Fibroblast of skin of right quadriceps (primary cell): Measurements from ENCODE around the gene CREB3.

Source experiments
- DNase-seq: peaks from one replicate; pipeline ENCODE4 v3.0.0-alpha.2; 2013

Gene CREB3

GRCh38 chr9:35750256-35750531 is 17.7 kb downstream of the CREB3 start:
- DNase-seq = no peak

- DNase-seq = no peak
Observed at GRCh38 chr9:35753466-35753865, 21.0 kb downstream of the CREB3 start.

GRCh38 chr9:35754264-35754663 is 21.8 kb downstream of the CREB3 start, which contains the start of gene MSMP:
Gene MSMP (minus strand): TSS chr9:35754276. CDS start chr9:35754129, 147 bp downstream.
- DNase-seq = no peak

- no peak for DNase-seq
Observed at GRCh38 chr9:35755071-35755470, 22.6 kb downstream of the CREB3 start.

- no peak for DNase-seq
Observed at GRCh38 chr9:35756275-35757225, 24.1 kb downstream of the CREB3 start.

- no peak for DNase-seq
Observed at GRCh38 chr9:35757226-35757891, 24.9 kb downstream of the CREB3 start.

- DNase-seq = no peak
Observed at GRCh38 chr9:35757892-35758275, 25.4 kb downstream of the CREB3 start.

- DNase-seq = no peak
Observed at GRCh38 chr9:35758475-35759050, 26.1 kb downstream of the CREB3 start.

GRCh38 chr9:35759795-35760194 is 27.3 kb downstream of the CREB3 start:
- DNase-seq = no peak

GRCh38 chr9:35760651-35761050 is 28.2 kb downstream of the CREB3 start:
- peak; percentile 20 for DNase-seq

- DNase-seq = no peak
Observed at GRCh38 chr9:35763181-35763580, 30.7 kb downstream of the CREB3 start.

GRCh38 chr9:35763803-35764202 is 31.3 kb downstream of the CREB3 start:
- no peak for DNase-seq

GRCh38 chr9:35766997-35767396 is 34.5 kb downstream of the CREB3 start:
- DNase-seq = no peak

GRCh38 chr9:35767458-35767857 is 35.0 kb downstream of the CREB3 start:
- DNase-seq = no peak

- no peak for DNase-seq
Observed at GRCh38 chr9:35769763-35770162, 37.3 kb downstream of the CREB3 start.

- DNase-seq = no peak
Observed at GRCh38 chr9:35771075-35771433, 38.6 kb downstream of the CREB3 start.

GRCh38 chr9:35771534-35771933 is 39.1 kb downstream of the CREB3 start:
- DNase-seq = no peak

- no peak for DNase-seq
Observed at GRCh38 chr9:35771943-35772342, 39.5 kb downstream of the CREB3 start.

GRCh38 chr9:35774907-35775635 is 42.6 kb downstream of the CREB3 start:
- DNase-seq = no peak

GRCh38 chr9:35776018-35776417 is 43.6 kb downstream of the CREB3 start:
- no peak for DNase-seq

GRCh38 chr9:35778496-35778895 is 46.0 kb downstream of the CREB3 start:
- no peak for DNase-seq

GRCh38 chr9:35781066-35781465 is 48.6 kb downstream of the CREB3 start:
- no peak for DNase-seq

GRCh38 chr9:35783418-35783817 is 51.0 kb downstream of the CREB3 start:
- no peak for DNase-seq
